Lung (tissue), 12 donors: ENCODE measurements around the gene RWDD1. TPM values are rescaled to one million over a fixed set of nuclear protein-coding genes. Genes with fewer than 3 reads are reported as not detected.

Source experiments
- ATAC-seq: fragments of 200-7000 bp; cut with Tn5 transposase; one replicate; pipeline ENCODE4 v1.9.1; 2020; ENCODE audit warnings: moderate number of reproducible peaks; ENCODE audit not compliant: insufficient read depth, low FRiP score
- DNase-seq, 3 donors: peaks; one replicate each; pipeline ENCODE4 v3.0.0-alpha.2; 2013 to 2017
- H3K27ac ChIP-seq, 2 donors: one replicate each; pipeline ENCODE4 v1.5.1; 2013; ENCODE audit warnings: mild to moderate bottlenecking in 2 of 2, moderate library complexity in 2 of 2, control low read depth in 1 of 2, inconsistent platforms in 1 of 2, low read depth in 1 of 2, low read length in 1 of 2
- H3K27me3 ChIP-seq, 3 donors: one replicate each; pipeline ENCODE4 v1.5.1; 2013; ENCODE audit warnings: low read length in 2 of 3; ENCODE audit not compliant: control insufficient read depth in 3 of 3, insufficient read depth in 3 of 3
- H3K36me3 ChIP-seq, 4 donors: one replicate each; pipeline ENCODE4 v1.5.1; 2013; ENCODE audit warnings: low read length in 4 of 4, mild to moderate bottlenecking in 1 of 4, moderate library complexity in 1 of 4; ENCODE audit not compliant: control insufficient read depth in 4 of 4, insufficient read depth in 4 of 4
- H3K4me1 ChIP-seq, 5 donors: one replicate each; pipeline ENCODE4 v1.5.1; 2013; ENCODE audit warnings: low read length in 5 of 5, mild to moderate bottlenecking in 2 of 5, moderate library complexity in 1 of 5; ENCODE audit not compliant: control insufficient read depth in 5 of 5, insufficient read depth in 5 of 5
- H3K4me3 ChIP-seq: one replicate; pipeline ENCODE4 v1.5.1; 2013; ENCODE audit warnings: mild to moderate bottlenecking, control low read depth, moderate library complexity
- H3K9ac ChIP-seq, 2 donors: one replicate each; pipeline ENCODE4 v1.5.1; 2013; ENCODE audit warnings: low read length in 2 of 2, control low read depth in 1 of 2; ENCODE audit not compliant: insufficient read depth in 1 of 2
- H3K9me3 ChIP-seq, 4 donors: one replicate each; pipeline ENCODE4 v1.5.1; 2013; ENCODE audit warnings: low read length in 3 of 4, mild to moderate bottlenecking in 1 of 4, moderate library complexity in 1 of 4; ENCODE audit not compliant: control insufficient read depth in 4 of 4, insufficient read depth in 3 of 4
- WGBS, 2 donors: extraction: QIAGEN DNeasy Blood & Tissue Kit; methylation state at CpG; one replicate each; pipeline ENCODE4 v1.1.7; 2013; 5-methylcytosine and 5-hydroxymethylcytosine counted together
- polyA plus RNA-seq, 2 donors: library from polyadenylated mRNA; stranded (reverse); fragments of 200-250 nt; gene quantifications; one replicate each; pipeline ENCODE4 v1.2.1, GENCODE V29; 2013
- total RNA-seq, 2 donors: library from RNA; depleted of rRNA in 1 of 2; stranded (reverse); fragments of >200 nt in 1 of 2; gene quantifications; one replicate each; pipeline ENCODE4 v1.2.1, GENCODE V29; 2014 to 2021
- TF ChIP-seq, protein P1 (sequence below): IDR thresholded peaks from 2 replicates; pipeline ENCODE4 v1.5.1; 2012; ENCODE audit warnings: mild to moderate bottlenecking; ENCODE audit errors: control extremely low read depth, extremely low read depth
- donor health status: control.
- donor health status: control.
- donor health status: Bipolar disorder and iron deficiency.
- donor health status: healthy.
- donor health status: DM: yes; HTN: yes; CAD: no.

Gene RWDD1
- total and polyA plus RNA-seq, 4 donors = 27.2 to 66.9 (median 28.6) TPM

DNA sequence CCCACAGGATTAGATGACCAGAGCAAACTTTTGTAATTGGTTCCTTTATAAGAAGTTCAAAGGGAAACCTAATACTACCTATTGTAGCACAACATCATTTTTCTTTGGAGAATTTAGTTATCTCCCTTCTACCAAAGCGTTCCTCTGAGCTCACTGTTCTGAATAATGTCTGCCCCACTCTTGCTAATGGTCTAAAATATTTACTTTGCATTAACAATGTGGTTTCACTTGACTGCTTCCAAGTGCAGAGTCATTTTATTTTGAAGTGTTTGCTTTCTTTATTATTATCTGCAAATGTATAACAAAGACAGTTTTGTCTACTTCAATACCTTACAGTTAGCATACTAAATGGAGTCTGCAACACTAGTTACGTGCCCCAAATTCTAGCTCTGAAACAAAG is 40.9 kb upstream of the RWDD1 start:
- Histone ChIP-seq H3K9ac (no peak overlapping the region), H3K4me3 (no peak overlapping the region), H3K27ac (no peak overlapping the region), H3K9me3 (no peaks in the 10 kb centered on the region), H3K27me3 (no peaks in the 10 kb centered on the region), H3K36me3 (no peaks in the 10 kb centered on the region), H3K4me1 (peaks cover 0 to 19% (median 7%) of the 10 kb centered on the region in 5 donors)
- WGBS, 2 donors = 59 to 84% methylated on average over 2 of the region's 2 CpGs
- TF ChIP-seq, protein P1, sequence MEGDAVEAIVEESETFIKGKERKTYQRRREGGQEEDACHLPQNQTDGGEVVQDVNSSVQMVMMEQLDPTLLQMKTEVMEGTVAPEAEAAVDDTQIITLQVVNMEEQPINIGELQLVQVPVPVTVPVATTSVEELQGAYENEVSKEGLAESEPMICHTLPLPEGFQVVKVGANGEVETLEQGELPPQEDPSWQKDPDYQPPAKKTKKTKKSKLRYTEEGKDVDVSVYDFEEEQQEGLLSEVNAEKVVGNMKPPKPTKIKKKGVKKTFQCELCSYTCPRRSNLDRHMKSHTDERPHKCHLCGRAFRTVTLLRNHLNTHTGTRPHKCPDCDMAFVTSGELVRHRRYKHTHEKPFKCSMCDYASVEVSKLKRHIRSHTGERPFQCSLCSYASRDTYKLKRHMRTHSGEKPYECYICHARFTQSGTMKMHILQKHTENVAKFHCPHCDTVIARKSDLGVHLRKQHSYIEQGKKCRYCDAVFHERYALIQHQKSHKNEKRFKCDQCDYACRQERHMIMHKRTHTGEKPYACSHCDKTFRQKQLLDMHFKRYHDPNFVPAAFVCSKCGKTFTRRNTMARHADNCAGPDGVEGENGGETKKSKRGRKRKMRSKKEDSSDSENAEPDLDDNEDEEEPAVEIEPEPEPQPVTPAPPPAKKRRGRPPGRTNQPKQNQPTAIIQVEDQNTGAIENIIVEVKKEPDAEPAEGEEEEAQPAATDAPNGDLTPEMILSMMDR = no peak
- ATAC-seq (no peak), DNase-seq (peak in 2 of 3 donors; percentile 57 to 62)

DNA sequence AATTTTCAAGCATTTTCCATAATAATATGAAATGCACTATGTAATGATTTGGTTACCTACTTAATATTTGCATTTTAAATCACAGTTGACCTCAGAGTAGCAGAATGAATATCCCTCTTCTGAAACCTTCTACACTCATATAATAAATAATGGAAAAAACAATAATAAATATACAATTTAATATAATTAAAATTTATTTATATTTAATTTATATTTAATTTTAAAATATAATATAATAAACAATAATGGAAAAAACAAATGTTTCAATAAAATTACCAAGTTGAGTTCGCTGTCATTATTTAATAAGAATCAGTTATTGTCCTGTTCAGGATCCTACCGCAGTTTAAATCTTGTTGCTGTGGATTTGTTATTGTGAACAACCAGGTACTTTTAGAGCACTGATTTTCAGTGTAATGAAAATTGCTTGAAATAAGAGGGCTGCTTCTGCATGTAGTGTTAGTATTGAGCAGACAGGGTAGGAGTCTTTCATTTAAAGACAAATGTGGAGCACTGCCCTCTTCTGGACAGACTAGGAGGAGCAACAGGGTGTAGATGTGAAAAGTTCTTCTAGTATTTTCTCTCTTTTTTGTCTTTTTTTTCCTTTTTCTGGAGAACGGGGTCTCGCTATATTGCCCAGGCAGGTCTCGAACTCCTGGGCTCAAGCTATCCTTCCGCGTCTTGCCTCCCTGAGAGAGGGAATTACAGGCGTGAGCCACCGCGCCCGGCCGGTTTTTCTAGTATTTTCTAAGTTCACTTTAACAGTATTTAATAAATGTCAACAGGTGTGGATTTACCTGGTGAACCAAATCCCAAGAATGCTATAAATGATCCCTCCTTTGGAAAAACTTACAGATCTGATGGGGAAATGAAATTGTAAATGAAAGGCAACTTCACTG is 39.4 kb upstream of the RWDD1 start:
- Histone ChIP-seq H3K9ac (no peak overlapping the region), H3K9me3 (no peaks in the 10 kb centered on the region), H3K36me3 (no peaks in the 10 kb centered on the region), H3K27ac (no peak overlapping the region), H3K4me3 (no peak overlapping the region), H3K4me1 (peaks cover 0 to 19% (median 7%) of the 10 kb centered on the region in 5 donors), H3K27me3 (no peaks in the 10 kb centered on the region)
- TF ChIP-seq, protein P1 = peak; percentile 54
- ATAC-seq (no peak), DNase-seq (peak; percentile 60 to 82 (median 76))
- WGBS, 2 donors = 81 to 88% methylated on average over 12 of the region's 12 CpGs

DNA sequence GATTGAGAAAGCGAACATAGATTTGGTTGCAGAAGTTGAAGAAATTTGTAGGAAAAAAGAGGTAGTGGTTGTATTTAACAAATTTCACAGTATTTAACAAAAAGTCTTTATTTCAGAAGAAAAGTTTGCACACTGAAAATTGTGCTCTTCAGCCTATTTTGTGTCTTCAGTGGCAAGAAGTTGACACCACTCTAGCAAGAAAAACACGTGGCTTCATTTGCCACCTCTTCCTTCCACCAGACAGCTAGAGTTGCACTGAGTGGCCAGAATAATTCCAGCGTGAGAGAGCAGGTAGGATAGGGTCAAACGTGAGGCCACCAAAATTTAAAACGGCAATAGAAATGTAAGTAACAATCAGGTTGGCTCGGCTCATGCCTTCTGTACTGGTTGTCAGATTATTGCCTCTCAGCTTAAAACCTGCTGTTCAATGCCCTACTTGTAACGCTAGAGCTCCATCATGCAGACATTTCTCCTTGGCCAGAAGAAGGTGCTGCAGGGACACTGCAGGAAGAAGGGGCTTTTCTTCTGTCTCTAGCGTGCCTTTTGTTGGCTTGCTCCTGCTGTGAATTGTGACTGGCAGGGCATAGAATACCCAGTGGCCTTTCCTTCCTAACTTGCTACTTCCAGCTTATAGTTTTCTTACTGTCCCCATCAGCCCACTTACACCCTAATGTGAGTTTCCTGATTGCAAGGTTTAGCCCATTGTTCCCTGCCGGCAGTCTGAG is 37.9 kb upstream of the RWDD1 start:
- WGBS, 2 donors = 75 to 78% methylated on average over 9 of the region's 9 CpGs
- TF ChIP-seq, protein P1 = no peak
- Histone ChIP-seq H3K4me1 (peaks cover 0 to 19% (median 7%) of the 10 kb centered on the region in 5 donors), H3K4me3 (no peak overlapping the region), H3K27me3 (no peaks in the 10 kb centered on the region), H3K27ac (no peak overlapping the region), H3K9me3 (no peaks in the 10 kb centered on the region), H3K9ac (no peak overlapping the region), H3K36me3 (no peaks in the 10 kb centered on the region)
- DNase-seq (no peak), ATAC-seq (no peak)
